ENCODE measurements around the gene IFT43. TPM values are rescaled to one million over a fixed set of nuclear protein-coding genes. Genes with fewer than 3 reads are reported as not detected.

IFT43 gene
- polyA plus RNA-seq, 1 of the 3 experiments (the other 2 are of a cell fraction): 78.8 TPM

- no peaks in the 10 kb centered on the region for H3K9me2 ChIP-seq
- H3K4me1 ChIP-seq (ENCODE audit: control insufficient read depth in 1 of 2, insufficient read depth in 2 of 2, low read depth in 1 of 2, low read length in 1 of 2): no peaks in the 10 kb centered on the region
- H3K4me3 ChIP-seq (ENCODE audit: low read depth in 2 of 2, low read length in 1 of 2): no peak overlapping the region
- CTCF ChIA-PET: interaction anchor here (1.0 to 12.5 kb wide), 3 partner anchors 55 to 602 kb away, joined by 3 to 221 read pairs (median 111); no protein-coding TSS in a partner anchor
- no peak for TF ChIP-seq RCOR1 (IDR thresholded peaks at IDR 0.05; ENCODE audit: low read length)
- TF ChIP-seq REST (IDR thresholded peaks at IDR 0.05; ENCODE audit: low read depth, low read length): no peak
- TF ChIP-seq PBX3 (IDR thresholded peaks at IDR 0.05): no peak
- no peak for TF ChIP-seq RAD21 (IDR thresholded peaks at IDR 0.05; ENCODE audit: low read length)
- TF ChIP-seq TEAD4 (IDR thresholded peaks at IDR 0.05; ENCODE audit: borderline replicate concordance, insufficient read depth): no peak
- TF ChIP-seq EZH2phosphoT487 (IDR thresholded peaks at IDR 0.05; ENCODE audit: borderline replicate concordance, low read depth): no peak
- TF ChIP-seq POLR2AphosphoS5 (IDR thresholded peaks at IDR 0.05; ENCODE audit: low read depth, low read length): no peak
- no peak for TF ChIP-seq MXI1 (IDR thresholded peaks at IDR 0.05; ENCODE audit: low read depth, low read length)
- TF ChIP-seq, protein P1, sequence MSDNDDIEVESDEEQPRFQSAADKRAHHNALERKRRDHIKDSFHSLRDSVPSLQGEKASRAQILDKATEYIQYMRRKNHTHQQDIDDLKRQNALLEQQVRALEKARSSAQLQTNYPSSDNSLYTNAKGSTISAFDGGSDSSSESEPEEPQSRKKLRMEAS (IDR thresholded peaks at IDR 0.05; ENCODE audit: low read depth): no peak
- no peak for TF ChIP-seq FOSL2 (IDR thresholded peaks at IDR 0.05; ENCODE audit: borderline replicate concordance, low read depth)
- H3K9me3 ChIP-seq: no peaks in the 10 kb centered on the region
- peaks cover 4 to 32% of the 10 kb centered on the region in 2 experiments for H3K36me3 ChIP-seq (replicated peaks in 1 of 2; ENCODE audit: control insufficient read depth in 1 of 2, insufficient read depth in 2 of 2, low read length in 1 of 2)
- 0 out of 2 replicates have a peak, but pooled peaks cover 5% of the 10 kb centered on the region for H4K20me1 ChIP-seq (ENCODE audit: insufficient read depth)
- POLR2A ChIA-PET: no interaction called here
- H3K79me2 ChIP-seq (ENCODE audit: insufficient read depth): no peaks in the 10 kb centered on the region
- no peak overlapping the region for H2AFZ ChIP-seq (ENCODE audit: low read depth)
- H3K27ac ChIP-seq (ENCODE audit: low read depth in 2 of 2, low read length in 1 of 2): no peak overlapping the region
- 82% methylated on average over 3 of the region's 3 CpGs for WGBS (ENCODE audit: low lambda C conversion rate)
- H3K27me3 ChIP-seq (ENCODE audit: insufficient read depth): no peaks in the 10 kb centered on the region
- H3K9ac ChIP-seq: no peak overlapping the region
- no peaks in the 10 kb centered on the region for H3F3A ChIP-seq (replicated peaks; ENCODE audit: insufficient read depth)
- DNase-seq: no peak
- H3K4me2 ChIP-seq: no peak overlapping the region
These were observed 60.2 kb downstream of the IFT43 start for GRCh38 chr14:76045773-76046172.

GRCh38 chr14:76050250-76050649, 64.7 kb downstream of the IFT43 start:
- Histone ChIP-seq H2AFZ (ENCODE audit: low read depth) (no peak overlapping the region), H3K4me3 (ENCODE audit: low read depth in 2 of 2, low read length in 1 of 2) (no peak overlapping the region), H3K27me3 (ENCODE audit: insufficient read depth) (no peaks in the 10 kb centered on the region), H4K20me1 (ENCODE audit: insufficient read depth) (0 out of 2 replicates have a peak, but pooled peaks cover 5% of the 10 kb centered on the region), H3K36me3 (replicated peaks in 1 of 2; ENCODE audit: control insufficient read depth in 1 of 2, insufficient read depth in 2 of 2, low read length in 1 of 2) (peaks cover 0 to 10% of the 10 kb centered on the region in 2 experiments), H3K27ac (ENCODE audit: low read depth in 2 of 2, low read length in 1 of 2) (no peak overlapping the region), H3K4me2 (no peak overlapping the region), H3K79me2 (ENCODE audit: insufficient read depth) (no peaks in the 10 kb centered on the region), H3F3A (replicated peaks; ENCODE audit: insufficient read depth) (no peaks in the 10 kb centered on the region), H3K4me1 (ENCODE audit: control insufficient read depth in 1 of 2, insufficient read depth in 2 of 2, low read depth in 1 of 2, low read length in 1 of 2) (peaks cover 0 to 14% of the 10 kb centered on the region in 2 experiments; a peak in 2 of 4 replicates), H3K9me2 (no peaks in the 10 kb centered on the region), H3K9me3 (no peaks in the 10 kb centered on the region), H3K9ac (no peak overlapping the region)
- WGBS (ENCODE audit: low lambda C conversion rate): 81% methylated on average over 4 of the region's 4 CpGs
- ChIA-PET CTCF (interaction anchor here (0.5 to 12.5 kb wide), 106 partner anchors 9 to 727 kb away, joined by 3 to 221 read pairs (median 4); partner anchors contain the start of genes ESRRB and IFT43), POLR2A (interaction anchor here (0.6 kb wide), 1 partner anchor 43 kb away, joined by 5 read pairs; no protein-coding TSS in a partner anchor)
- no peak for DNase-seq
- no peak for TF ChIP-seq GABPA (IDR thresholded peaks at IDR 0.05; ENCODE audit: low read depth)
- TF ChIP-seq EZH2phosphoT487 (IDR thresholded peaks at IDR 0.05; ENCODE audit: borderline replicate concordance, low read depth): no peak
- no peak for TF ChIP-seq NRF1 (IDR thresholded peaks at IDR 0.05; ENCODE audit: low read depth, low read length)
- no peak for TF ChIP-seq RAD21 (IDR thresholded peaks at IDR 0.05; ENCODE audit: low read length)
- no peak for TF ChIP-seq SMC3 (IDR thresholded peaks at IDR 0.05; ENCODE audit: low read depth, low read length)
- no peak for TF ChIP-seq EP300 (IDR thresholded peaks at IDR 0.05; ENCODE audit: borderline replicate concordance in 1 of 2, low read depth in 1 of 2, low read length in 1 of 2)
- TF ChIP-seq, protein P2, sequence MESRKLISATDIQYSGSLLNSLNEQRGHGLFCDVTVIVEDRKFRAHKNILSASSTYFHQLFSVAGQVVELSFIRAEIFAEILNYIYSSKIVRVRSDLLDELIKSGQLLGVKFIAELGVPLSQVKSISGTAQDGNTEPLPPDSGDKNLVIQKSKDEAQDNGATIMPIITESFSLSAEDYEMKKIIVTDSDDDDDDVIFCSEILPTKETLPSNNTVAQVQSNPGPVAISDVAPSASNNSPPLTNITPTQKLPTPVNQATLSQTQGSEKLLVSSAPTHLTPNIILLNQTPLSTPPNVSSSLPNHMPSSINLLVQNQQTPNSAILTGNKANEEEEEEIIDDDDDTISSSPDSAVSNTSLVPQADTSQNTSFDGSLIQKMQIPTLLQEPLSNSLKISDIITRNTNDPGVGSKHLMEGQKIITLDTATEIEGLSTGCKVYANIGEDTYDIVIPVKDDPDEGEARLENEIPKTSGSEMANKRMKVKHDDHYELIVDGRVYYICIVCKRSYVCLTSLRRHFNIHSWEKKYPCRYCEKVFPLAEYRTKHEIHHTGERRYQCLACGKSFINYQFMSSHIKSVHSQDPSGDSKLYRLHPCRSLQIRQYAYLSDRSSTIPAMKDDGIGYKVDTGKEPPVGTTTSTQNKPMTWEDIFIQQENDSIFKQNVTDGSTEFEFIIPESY (IDR thresholded peaks at IDR 0.05; ENCODE audit: borderline replicate concordance, low read depth): no peak
- no peak for TF ChIP-seq SIN3A (IDR thresholded peaks at IDR 0.05; ENCODE audit: borderline replicate concordance, low read depth, low read length)
- no peak for TF ChIP-seq CTCF (IDR thresholded peaks at IDR 0.05)
- no peak for TF ChIP-seq MEF2A (IDR thresholded peaks at IDR 0.05; ENCODE audit: borderline replicate concordance, low read depth)
- no peak for TF ChIP-seq FOSL2 (IDR thresholded peaks at IDR 0.05; ENCODE audit: borderline replicate concordance, low read depth)
- no peak for TF ChIP-seq MXI1 (IDR thresholded peaks at IDR 0.05; ENCODE audit: low read depth, low read length)

All from SK-N-SH (cell line).